MCF 10A (cell line): ENCODE results near the gene SLC7A7. TPM values are rescaled to one million over a fixed set of nuclear protein-coding genes. Genes with fewer than 3 reads are reported as not detected.
"Not testable (repeated sequence)": the region's sequence is repeated elsewhere in the genome, so short reads cannot be mapped to it uniquely, and the experiment has no call there.

Experiments used
- BruUV-seq: library from RNA; stranded (reverse); fragments of 400-500 nt; replicated peaks from 2 replicates; lab custom pipeline; 2021; lab: Mats Ljungman, UMichigan
- CTCF ChIA-PET: fragments of 300-600 bp; sonication (Branson Sonifier 250); formaldehyde crosslinking; extraction: SDS; loops from one replicate; lab custom pipeline; 2021; ENCODE audit warnings: antibody characterized with exemption, inconsistent platforms; lab: Yijun Ruan, JAX
- POLR2A ChIA-PET: fragments of 300-600, 350-650 bp; sonication (Branson Sonifier 250); formaldehyde crosslinking; extraction: SDS; loops from one replicate; lab custom pipeline; 2020; ENCODE audit warnings: antibody characterized with exemption, inconsistent platforms; lab: Yijun Ruan, JAX
- DNase-seq: peaks from one replicate; pipeline ENCODE4 v3.0.0-alpha.2; 2018; ENCODE audit not compliant: unreplicated experiment
- H3K27ac Mint-ChIP-seq: one replicate; pipeline ENCODE4 v1.8.0; 2022; ENCODE audit warnings: mild to moderate bottlenecking, low read depth, mixed read lengths; ENCODE audit not compliant: unreplicated experiment
- H3K27me3 Mint-ChIP-seq: one replicate; pipeline ENCODE4 v1.8.0; 2022; ENCODE audit warnings: mixed read lengths; ENCODE audit not compliant: insufficient read depth, unreplicated experiment
- H3K36me3 Mint-ChIP-seq: one replicate; pipeline ENCODE4 v1.8.0; 2022; ENCODE audit warnings: mild to moderate bottlenecking, moderate library complexity, mixed read lengths; ENCODE audit not compliant: insufficient read depth, unreplicated experiment
- H3K4me1 Mint-ChIP-seq: one replicate; pipeline ENCODE4 v1.8.0; 2022; ENCODE audit warnings: mixed read lengths; ENCODE audit not compliant: insufficient read depth, unreplicated experiment
- H3K4me3 Mint-ChIP-seq: one replicate; pipeline ENCODE4 v1.8.0; 2022; ENCODE audit warnings: mild to moderate bottlenecking, moderate library complexity, mixed read lengths; ENCODE audit not compliant: unreplicated experiment
- H3K9me3 Mint-ChIP-seq: one replicate; pipeline ENCODE4 v1.8.0; 2022; ENCODE audit warnings: mixed read lengths; ENCODE audit not compliant: unreplicated experiment
- intact Hi-C: fragments of 100-400 bp; cut with micrococcal nuclease; formaldehyde crosslinking; loops from 2 replicates; pipeline ENCODE4 v1.14.1; 2022
- total RNA-seq: library from RNA; stranded (reverse); gene quantifications from 2 replicates; pipeline ENCODE4 v1.2.3, GENCODE V29; 2022
- TF ChIP-seq, protein P1 (sequence below): fragments of 200-600 bp; IDR thresholded peaks from one replicate; pipeline ENCODE4 v1.8.0; 2022; ENCODE audit warnings: antibody characterized with exemption, mild to moderate bottlenecking; ENCODE audit not compliant: unreplicated experiment

SLC7A7 gene
- total RNA-seq, 1 experiment from 2014 or later, result 0.98 TPM

DNA sequence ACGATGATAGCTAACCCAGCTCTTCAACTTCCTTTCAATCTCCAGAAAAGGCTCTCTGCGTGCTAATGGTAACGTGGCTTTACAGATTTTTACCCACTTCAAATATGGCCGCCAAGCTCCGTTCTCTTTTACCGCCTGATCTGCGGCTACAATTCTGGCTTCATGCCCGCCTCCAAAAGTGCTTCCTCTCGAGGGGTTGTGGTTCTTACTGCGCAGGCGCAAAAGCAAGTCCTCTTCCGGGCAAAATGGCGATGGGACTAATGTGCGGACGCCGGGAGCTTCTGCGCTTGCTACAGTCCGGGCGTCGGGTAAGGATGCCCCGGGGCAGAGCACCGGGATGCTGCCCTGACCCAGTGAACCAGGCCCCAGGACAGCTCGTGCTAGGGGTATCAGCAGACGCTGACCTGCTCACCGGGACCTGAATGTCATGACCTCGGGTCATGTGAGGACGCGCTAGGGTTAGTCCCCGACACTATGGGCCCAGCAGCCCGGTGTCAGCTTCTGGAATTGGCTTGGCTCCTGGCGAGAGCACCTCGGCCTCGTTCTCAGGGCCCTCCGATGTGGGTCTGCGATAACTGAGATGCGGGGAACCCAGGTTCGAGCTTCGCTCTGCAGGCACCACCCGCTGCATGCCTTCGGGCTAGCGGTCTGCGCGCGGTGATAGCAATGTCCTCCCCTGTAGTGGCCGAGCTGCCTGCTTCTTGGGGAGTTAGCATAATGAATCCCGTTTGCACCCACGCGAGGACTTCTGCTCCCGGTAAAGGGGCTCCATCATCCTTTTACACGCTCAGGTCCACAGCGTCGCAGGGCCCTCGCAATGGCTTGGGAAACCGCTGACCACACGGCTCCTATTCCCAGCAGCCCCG lies 48.5 kb downstream of the SLC7A7 start, which contains the start of gene OXA1L:
OXA1L (plus strand) TSS at position 232 of the 866 bp plus-strand sequence; CDS start at position 246, 14 bp downstream.
- TSS peak; percentile 37 for BruUV-seq
- Mint-ChIP-seq H3K36me3 (peaks cover 65% of the 10 kb centered on the region), H3K27ac (peak within 1 kb of the TSS; percentile 99), H3K4me1 (peaks cover 21% of the 10 kb centered on the region), H3K9me3 (no peaks in the 10 kb centered on the region), H3K4me3 (peak within 1 kb of the TSS; percentile 91), H3K27me3 (no peaks in the 10 kb centered on the region)
- ChIA-PET CTCF (interaction anchor here (0.6 to 4.0 kb wide), 20 partner anchors 12 to 1672 kb away, joined by 3 to 19 read pairs (median 4); no protein-coding TSS in a partner anchor), POLR2A (interaction anchor here (0.5 to 3.4 kb wide), 43 partner anchors 9 to 304 kb away, joined by 3 to 57 read pairs (median 4); partner anchors contain the start of genes ABHD4, DAD1, LRP10 and MRPL52)
- TF ChIP-seq, protein P1, sequence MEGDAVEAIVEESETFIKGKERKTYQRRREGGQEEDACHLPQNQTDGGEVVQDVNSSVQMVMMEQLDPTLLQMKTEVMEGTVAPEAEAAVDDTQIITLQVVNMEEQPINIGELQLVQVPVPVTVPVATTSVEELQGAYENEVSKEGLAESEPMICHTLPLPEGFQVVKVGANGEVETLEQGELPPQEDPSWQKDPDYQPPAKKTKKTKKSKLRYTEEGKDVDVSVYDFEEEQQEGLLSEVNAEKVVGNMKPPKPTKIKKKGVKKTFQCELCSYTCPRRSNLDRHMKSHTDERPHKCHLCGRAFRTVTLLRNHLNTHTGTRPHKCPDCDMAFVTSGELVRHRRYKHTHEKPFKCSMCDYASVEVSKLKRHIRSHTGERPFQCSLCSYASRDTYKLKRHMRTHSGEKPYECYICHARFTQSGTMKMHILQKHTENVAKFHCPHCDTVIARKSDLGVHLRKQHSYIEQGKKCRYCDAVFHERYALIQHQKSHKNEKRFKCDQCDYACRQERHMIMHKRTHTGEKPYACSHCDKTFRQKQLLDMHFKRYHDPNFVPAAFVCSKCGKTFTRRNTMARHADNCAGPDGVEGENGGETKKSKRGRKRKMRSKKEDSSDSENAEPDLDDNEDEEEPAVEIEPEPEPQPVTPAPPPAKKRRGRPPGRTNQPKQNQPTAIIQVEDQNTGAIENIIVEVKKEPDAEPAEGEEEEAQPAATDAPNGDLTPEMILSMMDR, result no peak
- DNase-seq, result peak; percentile 99
- intact Hi-C loops, result loop anchor here (5.0 kb wide), 1 partner anchor 209 kb away; no protein-coding TSS in a partner anchor

DNA sequence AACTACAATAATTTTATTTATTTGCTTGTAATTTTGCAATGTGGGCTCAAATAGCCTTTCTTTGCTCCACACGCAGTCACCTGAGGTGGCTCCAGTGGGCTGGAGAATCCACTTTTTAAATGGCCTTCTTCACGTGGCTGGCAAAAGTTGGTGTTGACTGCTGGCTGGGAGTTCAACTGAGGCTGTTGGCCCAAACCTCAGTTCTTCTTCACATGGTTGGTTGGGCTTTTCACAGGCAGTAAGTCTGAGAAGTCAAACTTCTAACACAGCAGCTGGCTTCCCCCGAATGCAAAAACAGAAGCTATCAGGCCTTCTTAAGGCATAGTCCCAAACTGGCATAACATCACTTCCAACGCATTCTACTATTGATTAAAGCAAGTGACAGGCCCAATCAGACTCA lies 50.9 kb downstream of the SLC7A7 start:
- TF ChIP-seq, protein P1, result no peak
- H3K4me3 Mint-ChIP-seq, result no peak overlapping the region
- no peak for DNase-seq
- peaks cover 49% of the 10 kb centered on the region for H3K36me3 Mint-ChIP-seq
- H3K27ac Mint-ChIP-seq, result no peak overlapping the region
- CTCF ChIA-PET, result interaction anchor here (0.5 to 4.0 kb wide), 5 partner anchors 14 to 89 kb away, joined by 3 to 17 read pairs (median 3); no protein-coding TSS in a partner anchor
- intact Hi-C loops, result no loop called here
- POLR2A ChIA-PET, result no interaction called here
- no TSS peak for BruUV-seq
- no peaks in the 10 kb centered on the region for H3K27me3 Mint-ChIP-seq
- peaks cover 21% of the 10 kb centered on the region for H3K4me1 Mint-ChIP-seq
- no peaks in the 10 kb centered on the region for H3K9me3 Mint-ChIP-seq

GRCh38 chr14:22761734-22762133 lies 53.5 kb downstream of the SLC7A7 start:
- TF ChIP-seq, protein P1, result no peak
- H3K4me3 Mint-ChIP-seq, result no peak overlapping the region
- intact Hi-C loops, result no loop called here
- no peaks in the 10 kb centered on the region for H3K9me3 Mint-ChIP-seq
- CTCF ChIA-PET, result interaction anchor here (0.7 to 0.8 kb wide), 3 partner anchors 11 to 17 kb away, joined by 3 to 4 read pairs (median 3); no protein-coding TSS in a partner anchor
- H3K36me3 Mint-ChIP-seq, result peaks cover 42% of the 10 kb centered on the region
- BruUV-seq, result no TSS peak
- no peak overlapping the region for H3K27ac Mint-ChIP-seq
- DNase-seq, result no peak
- POLR2A ChIA-PET, result interaction anchor here (1.0 to 1.5 kb wide), 2 partner anchors 33 to 109 kb away, joined by 3 read pairs; no protein-coding TSS in a partner anchor
- H3K27me3 Mint-ChIP-seq, result no peaks in the 10 kb centered on the region
- peaks cover 5% of the 10 kb centered on the region for H3K4me1 Mint-ChIP-seq

DNA sequence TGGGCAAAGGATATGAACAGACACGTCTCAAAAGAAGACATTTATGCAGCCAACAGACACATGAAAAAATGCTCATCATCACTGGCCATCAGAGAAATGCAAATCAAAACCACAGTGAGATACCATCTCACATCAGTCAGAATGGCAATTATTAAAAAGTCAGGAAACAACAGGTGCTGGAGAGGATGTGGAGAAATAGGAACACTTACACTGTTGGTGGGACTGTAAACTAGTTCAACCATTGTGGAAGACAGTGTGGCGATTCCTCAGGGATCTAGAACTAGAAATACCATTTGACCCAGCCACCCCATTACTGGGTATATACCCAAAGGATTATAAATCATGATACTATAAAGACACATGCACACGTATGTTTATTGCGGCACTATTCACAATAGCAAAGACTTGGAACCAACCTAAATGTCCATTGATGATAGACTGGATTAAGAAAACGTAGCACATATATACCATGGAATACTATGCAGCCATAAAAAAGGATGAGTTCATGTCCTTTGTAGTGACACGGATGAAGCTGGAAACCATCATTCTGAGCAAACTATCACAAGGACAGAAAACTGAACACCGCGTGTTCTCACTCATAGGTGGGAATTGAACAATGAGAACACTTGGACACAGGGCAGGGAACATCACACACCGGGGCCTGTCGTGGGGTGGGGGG lies 57.1 kb downstream of the SLC7A7 start:
- BruUV-seq, DNase-seq, H3K27ac Mint-ChIP-seq, CTCF ChIA-PET, H3K9me3 Mint-ChIP-seq, H3K27me3 Mint-ChIP-seq, H3K4me3 Mint-ChIP-seq, POLR2A ChIA-PET, H3K4me1 Mint-ChIP-seq, intact Hi-C loops: not testable (repeated sequence)
- H3K36me3 Mint-ChIP-seq, result peaks cover 20% of the 10 kb centered on the region
